HG03045 (cell line): ENCODE results near the gene RNF44.

Experiments
- ATAC-seq: cut with Tn5 transposase; IDR thresholded peaks from one replicate; pipeline ENCODE4 v1.9.1; 2021; ENCODE audit warnings: mild to moderate bottlenecking, moderate library complexity; ENCODE audit not compliant: unreplicated experiment

The RNF44 gene

GRCh38 chr5:176536902-176537553, at the start of gene RNF44:
RNF44 (minus strand) TSS chr5:176537402; CDS start chr5:176532472, 4,930 bp downstream.
- peak; percentile 65 for ATAC-seq

DNA sequence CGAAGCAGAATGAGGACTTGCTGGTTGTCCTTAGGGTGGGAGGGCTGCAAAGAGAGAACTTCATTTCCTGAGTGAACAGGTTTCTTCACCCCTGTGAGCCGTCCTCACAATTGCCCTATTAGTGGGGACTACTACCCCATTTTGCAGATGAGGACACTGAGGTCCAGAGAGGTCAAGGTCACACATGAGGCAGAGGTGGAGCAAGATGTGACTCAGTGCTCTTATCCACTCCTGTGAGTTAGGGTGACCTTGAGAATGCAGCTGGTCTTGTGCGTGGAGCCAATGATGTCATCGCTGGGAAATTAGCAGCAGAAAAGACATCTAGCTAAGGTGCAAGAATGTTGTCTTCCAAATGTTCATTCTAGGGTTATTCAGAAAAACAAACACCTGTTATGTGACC, 45.9 kb upstream of the RNF44 start:
- ATAC-seq = no peak

DNA sequence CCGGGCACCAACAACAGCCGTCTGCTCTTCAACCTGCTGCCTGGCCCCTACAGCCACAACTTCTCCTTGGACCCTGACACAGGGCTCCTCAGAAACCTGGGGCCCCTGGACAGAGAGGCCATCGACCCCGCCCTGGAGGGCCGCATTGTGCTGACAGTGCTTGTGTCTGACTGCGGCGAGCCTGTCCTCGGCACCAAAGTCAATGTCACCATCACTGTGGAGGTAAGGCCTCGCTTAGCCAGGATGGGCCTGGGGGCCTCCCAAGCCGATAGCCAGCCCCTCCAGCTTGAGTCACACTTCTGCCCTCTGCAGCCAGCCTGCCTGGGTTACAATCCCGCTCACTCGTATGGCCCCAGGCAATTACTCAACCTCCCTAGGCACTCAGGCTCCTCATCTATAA, 44.2 kb upstream of the RNF44 start:
- ATAC-seq = no peak

GRCh38 chr5:176579323-176579722, 42.1 kb upstream of the RNF44 start:
- no peak for ATAC-seq

DNA sequence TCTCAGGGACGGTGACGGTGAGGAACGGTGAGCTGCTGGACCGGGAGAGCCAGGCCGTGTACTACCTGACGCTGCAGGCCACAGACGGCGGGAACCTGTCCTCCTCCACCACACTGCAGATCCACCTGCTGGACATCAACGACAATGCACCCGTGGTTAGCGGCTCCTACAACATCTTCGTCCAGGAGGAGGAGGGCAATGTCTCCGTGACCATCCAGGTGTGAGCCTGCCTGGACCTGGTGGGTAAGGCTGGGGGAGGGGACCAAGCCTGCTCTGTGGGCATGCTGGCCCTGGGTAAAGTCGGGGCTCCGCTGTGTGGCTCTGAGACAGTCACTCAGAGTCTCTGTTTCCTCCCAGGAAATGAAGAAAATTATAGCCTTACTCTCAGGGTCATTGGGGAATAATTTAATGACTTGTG, 41.2 kb upstream of the RNF44 start:
- no peak for ATAC-seq

DNA sequence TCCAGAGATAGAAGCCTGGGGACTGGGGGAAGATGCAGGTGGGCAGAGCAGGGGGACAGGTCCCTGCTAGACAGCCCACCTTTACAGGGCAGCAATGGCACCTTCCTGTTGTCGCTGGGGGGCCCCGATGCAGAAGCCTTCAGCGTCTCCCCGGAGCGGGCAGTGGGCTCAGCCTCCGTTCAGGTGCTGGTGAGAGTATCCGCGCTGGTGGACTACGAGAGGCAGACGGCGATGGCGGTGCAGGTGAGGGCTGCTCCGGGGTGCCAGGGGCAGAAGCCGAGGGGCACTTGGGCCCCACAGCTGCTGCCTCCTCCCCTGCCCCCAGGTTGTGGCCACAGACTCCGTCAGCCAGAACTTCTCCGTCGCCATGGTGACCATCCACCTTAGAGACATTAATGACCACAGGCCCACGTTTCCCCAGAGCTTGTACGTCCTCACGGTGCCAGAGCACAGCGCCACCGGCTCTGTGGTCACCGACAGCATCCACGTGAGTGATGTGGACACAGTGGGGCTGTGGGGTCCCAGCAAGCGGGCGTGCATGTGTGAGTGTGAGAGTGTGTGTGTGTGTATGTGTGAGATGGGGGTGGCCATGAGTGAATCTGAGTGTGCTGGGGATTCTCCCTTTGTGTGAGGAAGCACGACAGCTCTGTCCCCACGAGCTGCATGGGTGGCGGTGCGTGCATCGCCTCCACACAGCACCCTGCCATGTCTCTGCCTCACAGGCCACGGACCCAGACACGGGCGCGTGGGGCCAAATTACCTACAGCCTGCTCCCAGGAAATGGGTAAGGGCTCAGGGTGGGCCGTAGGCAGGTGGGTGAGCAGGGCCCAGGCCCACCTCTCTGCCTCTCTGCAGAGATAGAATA, 40.3 kb upstream of the RNF44 start:
- ATAC-seq = no peak

- no peak for ATAC-seq
Measured at GRCh38 chr5:176575488-176576422, 38.6 kb upstream of the RNF44 start.

- no peak for ATAC-seq
Measured at GRCh38 chr5:176575066-176575465, 37.9 kb upstream of the RNF44 start.

- ATAC-seq = no peak
Measured at GRCh38 chr5:176574297-176574591, 37.0 kb upstream of the RNF44 start.

- peak; percentile 52 for ATAC-seq
Measured at GRCh38 chr5:176573564-176574296, 36.5 kb upstream of the RNF44 start.

GRCh38 chr5:176570044-176570443, 32.8 kb upstream of the RNF44 start:
- ATAC-seq = no peak

DNA sequence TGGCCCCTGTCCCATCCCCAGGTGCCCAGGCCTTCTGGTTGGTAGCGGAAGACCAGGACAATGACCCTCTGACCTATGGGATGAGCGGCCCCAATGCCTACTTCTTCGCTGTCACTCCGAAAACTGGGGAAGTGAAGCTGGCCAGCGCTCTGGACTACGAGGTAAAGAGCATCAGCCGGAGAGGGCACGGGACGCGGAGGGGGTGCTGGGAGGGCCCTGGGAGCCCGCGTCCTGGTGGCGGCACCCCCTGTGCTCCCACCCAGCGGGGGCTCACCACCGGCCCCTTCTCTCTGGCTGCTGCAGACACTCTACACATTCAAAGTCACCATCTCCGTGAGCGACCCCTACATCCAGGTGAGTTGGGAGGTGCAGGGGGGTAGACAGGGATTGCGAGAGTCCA, 31.5 kb upstream of the RNF44 start:
- ATAC-seq = no peak

- ATAC-seq = no peak
Measured at GRCh38 chr5:176565760-176566288, 28.6 kb upstream of the RNF44 start.

DNA sequence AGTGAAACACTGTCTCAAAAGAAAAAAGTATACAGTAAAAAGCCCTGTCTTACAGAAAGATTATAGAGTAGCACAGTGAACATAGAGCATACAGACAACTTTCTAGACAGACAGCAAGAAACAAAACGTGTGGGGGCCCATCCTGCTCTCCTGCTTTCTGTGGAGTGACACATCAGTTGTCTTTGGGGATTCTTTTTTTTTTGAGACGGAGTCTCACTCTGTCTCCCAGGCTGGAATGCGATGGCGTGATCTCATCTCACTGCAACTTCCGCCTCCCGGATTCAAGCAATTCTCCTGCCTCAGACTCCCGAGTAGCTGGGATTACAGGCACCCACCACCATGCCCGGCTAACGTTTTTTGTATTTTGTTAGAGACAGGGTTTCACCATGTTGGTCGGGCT, 26.8 kb upstream of the RNF44 start:
- ATAC-seq = no peak

DNA sequence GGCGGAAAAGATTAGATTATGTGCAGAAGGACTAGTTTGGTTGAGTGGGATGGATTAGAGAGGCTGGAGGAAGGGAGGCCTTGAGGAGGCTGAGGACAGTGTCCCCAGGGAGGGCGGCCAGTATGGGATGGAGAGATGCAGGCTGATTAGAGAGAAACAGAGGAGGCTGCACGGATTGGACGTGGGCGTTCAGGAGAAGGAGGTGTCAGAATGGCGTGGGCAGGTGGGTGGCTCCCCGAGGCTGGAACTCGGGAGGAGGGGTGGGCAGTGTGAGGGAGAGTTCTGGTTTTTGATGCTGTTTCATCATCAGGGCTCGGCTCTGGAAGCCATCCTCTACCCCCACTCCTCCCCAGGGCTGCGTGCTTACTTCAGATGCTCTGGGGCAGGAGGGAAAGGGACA, 25.0 kb upstream of the RNF44 start:
- ATAC-seq = no peak

GRCh38 chr5:176561259-176561658, 24.1 kb upstream of the RNF44 start:
- no peak for ATAC-seq

DNA sequence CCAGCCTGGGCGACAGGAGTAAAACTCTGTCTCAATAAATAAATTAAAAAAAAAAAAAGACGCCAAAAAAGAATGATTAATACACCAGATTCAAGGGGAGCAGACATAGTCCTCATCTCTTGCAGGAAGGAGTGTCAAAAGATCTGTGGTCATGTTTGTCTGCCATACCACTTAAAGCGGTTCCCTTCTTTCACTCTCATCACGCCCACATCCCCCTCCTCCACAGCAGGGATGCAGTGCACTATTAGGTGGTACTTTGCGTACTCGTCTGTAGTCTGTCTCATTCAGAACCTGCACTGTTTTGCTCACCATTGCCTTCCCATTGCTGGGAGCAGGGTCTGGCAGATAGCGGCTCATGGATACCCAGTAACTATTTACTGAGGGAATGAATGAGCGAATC, 23.2 kb upstream of the RNF44 start:
- ATAC-seq = no peak

GRCh38 chr5:176559683-176560082, 22.5 kb upstream of the RNF44 start:
- ATAC-seq = no peak

DNA sequence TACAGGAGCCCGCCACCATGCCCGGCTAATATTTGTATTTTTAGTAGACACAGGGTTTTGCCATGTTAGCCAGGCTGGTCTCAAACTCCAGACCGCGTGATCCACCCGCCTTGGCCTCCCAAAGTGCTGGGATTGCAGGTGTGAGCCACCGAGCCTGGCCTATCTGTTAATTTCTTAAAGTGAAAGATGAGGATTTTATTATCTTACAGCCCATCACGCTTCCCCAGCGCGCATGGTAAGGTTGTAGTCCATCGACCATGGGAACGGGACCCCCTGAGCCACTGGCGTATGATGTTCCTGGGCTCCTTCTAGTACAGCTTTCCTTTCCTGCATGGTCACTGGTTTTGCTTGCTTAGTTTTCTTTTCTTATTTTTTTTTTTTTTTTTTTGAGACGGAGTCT, 20.6 kb upstream of the RNF44 start:
- ATAC-seq = no peak

- no peak for ATAC-seq
Measured at GRCh38 chr5:176553260-176554085, 16.3 kb upstream of the RNF44 start.
